Measurements from ENCODE around the gene NTNG1. TPM values are rescaled to one million over a fixed set of nuclear protein-coding genes. Genes with fewer than 3 reads are reported as not detected.

The NTNG1 gene
- total RNA-seq, 2 donors from 2014 or later, result 2.5 to 2.6 TPM

DNA sequence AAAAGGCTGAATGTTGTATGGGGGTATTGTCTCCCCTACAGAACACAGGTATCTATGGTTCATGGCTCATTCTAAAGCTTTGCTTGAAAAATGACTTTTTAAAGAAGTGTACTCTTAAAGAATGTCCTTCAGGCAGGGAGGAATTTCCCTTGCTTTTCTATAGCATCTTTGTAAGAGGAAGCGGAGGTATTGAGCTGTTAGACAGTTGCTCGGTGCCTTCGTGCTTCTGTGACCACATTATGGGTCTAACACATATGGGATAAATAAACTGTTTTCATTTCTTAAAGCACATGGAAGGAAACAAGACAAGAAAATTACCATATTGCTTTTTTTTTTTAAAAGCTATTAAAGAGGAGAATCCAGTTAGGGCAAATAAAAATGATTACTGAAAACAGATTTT lies 182.9 kb downstream of the NTNG1 start:
- Mint-ChIP-seq H3K27me3 (ENCODE audit: insufficient read depth) (peaks cover 50% of the 10 kb centered on the region), H3K27ac (no peak overlapping the region), H3K4me1 (peaks cover 10% of the 10 kb centered on the region), H3K9me3 (no peaks in the 10 kb centered on the region), H3K36me3 (ENCODE audit: low read depth) (no peaks in the 10 kb centered on the region), H3K4me3 (no peak overlapping the region)
- 99% methylated on average over 3 of the region's 3 CpGs; no CpG with 5 or more reads in 1 of the 2 experiments for WGBS, 2 experiments (ENCODE audit: insufficient coverage in 1 of 2, insufficient read length in 1 of 2)
- DNase-seq, result no peak
- Histone ChIP-seq H3K27ac (ENCODE audit: low read depth, low read length) (no peak overlapping the region), H3K4me3 (ENCODE audit: low read length) (no peak overlapping the region), H3K9ac (ENCODE audit: extremely low read depth, low read length, poor library complexity, severe bottlenecking) (no peak overlapping the region), H3K36me3 (ENCODE audit: control insufficient read depth, insufficient read depth, low read length) (no peaks in the 10 kb centered on the region), H3K4me1 (ENCODE audit: control insufficient read depth, insufficient read depth, low read length) (peaks cover 6% of the 10 kb centered on the region), H3K9me3 (ENCODE audit: control insufficient read depth, low read length) (no peaks in the 10 kb centered on the region), H3K27me3 (ENCODE audit: control insufficient read depth, insufficient read depth, low read length, poor library complexity, severe bottlenecking) (peaks cover 52% of the 10 kb centered on the region)
- TF ChIP-seq, protein P1, sequence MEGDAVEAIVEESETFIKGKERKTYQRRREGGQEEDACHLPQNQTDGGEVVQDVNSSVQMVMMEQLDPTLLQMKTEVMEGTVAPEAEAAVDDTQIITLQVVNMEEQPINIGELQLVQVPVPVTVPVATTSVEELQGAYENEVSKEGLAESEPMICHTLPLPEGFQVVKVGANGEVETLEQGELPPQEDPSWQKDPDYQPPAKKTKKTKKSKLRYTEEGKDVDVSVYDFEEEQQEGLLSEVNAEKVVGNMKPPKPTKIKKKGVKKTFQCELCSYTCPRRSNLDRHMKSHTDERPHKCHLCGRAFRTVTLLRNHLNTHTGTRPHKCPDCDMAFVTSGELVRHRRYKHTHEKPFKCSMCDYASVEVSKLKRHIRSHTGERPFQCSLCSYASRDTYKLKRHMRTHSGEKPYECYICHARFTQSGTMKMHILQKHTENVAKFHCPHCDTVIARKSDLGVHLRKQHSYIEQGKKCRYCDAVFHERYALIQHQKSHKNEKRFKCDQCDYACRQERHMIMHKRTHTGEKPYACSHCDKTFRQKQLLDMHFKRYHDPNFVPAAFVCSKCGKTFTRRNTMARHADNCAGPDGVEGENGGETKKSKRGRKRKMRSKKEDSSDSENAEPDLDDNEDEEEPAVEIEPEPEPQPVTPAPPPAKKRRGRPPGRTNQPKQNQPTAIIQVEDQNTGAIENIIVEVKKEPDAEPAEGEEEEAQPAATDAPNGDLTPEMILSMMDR (conservative IDR thresholded peaks at IDR 0.05), result no peak

- peaks cover 34% of the 10 kb centered on the region for H3K27me3 Mint-ChIP-seq (ENCODE audit: insufficient read depth)
- TF ChIP-seq, protein P1 (conservative IDR thresholded peaks at IDR 0.05), result no peak
- WGBS, 2 experiments (ENCODE audit: insufficient coverage in 1 of 2, insufficient read length in 1 of 2), result 96% methylated on average over 2 of the region's 2 CpGs; no CpG with 5 or more reads in 1 of the 2 experiments
- Histone ChIP-seq H3K36me3 (ENCODE audit: control insufficient read depth, insufficient read depth, low read length) (no peaks in the 10 kb centered on the region), H3K4me1 (ENCODE audit: control insufficient read depth, insufficient read depth, low read length) (no peaks in the 10 kb centered on the region), H3K9me3 (ENCODE audit: control insufficient read depth, low read length) (no peaks in the 10 kb centered on the region), H3K27ac (ENCODE audit: low read depth, low read length) (no peak overlapping the region), H3K4me3 (ENCODE audit: low read length) (no peak overlapping the region), H3K9ac (ENCODE audit: extremely low read depth, low read length, poor library complexity, severe bottlenecking) (no peak overlapping the region), H3K27me3 (ENCODE audit: control insufficient read depth, insufficient read depth, low read length, poor library complexity, severe bottlenecking) (peaks cover 34% of the 10 kb centered on the region)
- H3K9me3 Mint-ChIP-seq, result no peaks in the 10 kb centered on the region
- no peak for DNase-seq
- no peaks in the 10 kb centered on the region for H3K36me3 Mint-ChIP-seq (ENCODE audit: low read depth)
- H3K4me3 Mint-ChIP-seq, result no peak overlapping the region
- H3K27ac Mint-ChIP-seq, result no peak overlapping the region
- peaks cover 8% of the 10 kb centered on the region for H3K4me1 Mint-ChIP-seq
Observed at GRCh38 chr1:107326824-107327445, 186.1 kb downstream of the NTNG1 start.

DNA sequence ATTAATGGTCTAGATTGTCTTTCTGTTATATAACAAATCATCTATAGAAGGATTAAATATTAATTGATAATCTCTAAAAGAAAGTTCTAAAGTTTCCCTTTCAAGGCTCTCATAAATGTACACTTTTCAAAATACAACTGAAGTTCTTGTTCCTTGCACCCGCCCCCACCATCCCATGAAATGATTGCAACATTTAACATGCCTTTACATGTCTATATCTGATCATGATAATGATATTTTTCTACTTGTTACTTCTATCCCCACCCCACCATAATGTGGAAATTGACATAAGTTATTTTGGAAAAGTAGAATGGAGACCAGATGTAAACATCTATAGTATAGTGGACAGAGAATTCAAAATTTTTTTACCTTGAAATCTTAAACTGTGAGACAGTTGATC lies 186.6 kb downstream of the NTNG1 start:
- Histone ChIP-seq H3K9ac (ENCODE audit: extremely low read depth, low read length, poor library complexity, severe bottlenecking) (no peak overlapping the region), H3K27me3 (ENCODE audit: control insufficient read depth, insufficient read depth, low read length, poor library complexity, severe bottlenecking) (peaks cover 34% of the 10 kb centered on the region), H3K27ac (ENCODE audit: low read depth, low read length) (no peak overlapping the region), H3K4me1 (ENCODE audit: control insufficient read depth, insufficient read depth, low read length) (no peaks in the 10 kb centered on the region), H3K9me3 (ENCODE audit: control insufficient read depth, low read length) (no peaks in the 10 kb centered on the region), H3K36me3 (ENCODE audit: control insufficient read depth, insufficient read depth, low read length) (no peaks in the 10 kb centered on the region), H3K4me3 (ENCODE audit: low read length) (no peak overlapping the region)
- 50% methylated on average over 1 of the region's 1 CpG; no CpG with 5 or more reads in 1 of the 2 experiments for WGBS, 2 experiments (ENCODE audit: insufficient coverage in 1 of 2, insufficient read length in 1 of 2)
- TF ChIP-seq, protein P1 (conservative IDR thresholded peaks at IDR 0.05), result no peak
- Mint-ChIP-seq H3K9me3 (no peaks in the 10 kb centered on the region), H3K4me1 (peaks cover 4% of the 10 kb centered on the region), H3K27ac (no peak overlapping the region), H3K36me3 (ENCODE audit: low read depth) (no peaks in the 10 kb centered on the region), H3K4me3 (no peak overlapping the region), H3K27me3 (ENCODE audit: insufficient read depth) (peaks cover 33% of the 10 kb centered on the region)
- no peak for DNase-seq
